ENCODE results near the gene MBD5.
A peak's percentile ranks its signal among the peaks of the same experiment; 100 is the strongest.

The MBD5 gene

DNA sequence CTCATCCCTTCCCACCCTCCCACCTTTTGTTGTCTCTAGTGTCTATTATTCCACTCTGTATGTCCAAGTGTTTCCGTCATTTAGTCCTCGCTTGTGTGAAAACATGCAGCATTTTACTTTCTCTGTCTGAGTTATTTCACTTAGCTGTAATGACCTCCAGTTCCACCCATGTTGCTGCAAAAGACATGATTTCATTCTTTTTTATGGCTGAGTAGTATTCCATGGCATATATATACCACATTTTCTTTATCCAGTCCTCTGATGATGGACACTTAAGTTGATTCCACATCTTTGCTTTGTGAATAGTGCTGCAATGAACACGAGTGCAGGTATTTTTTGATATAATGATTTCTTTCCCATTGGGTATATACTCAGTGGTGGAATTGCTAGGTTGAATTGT, 296.7 kb downstream of the MBD5 start:
- no peak for DNase-seq

- DNase-seq = no peak
Observed at GRCh38 chr2:148338541-148338940, 317.6 kb downstream of the MBD5 start.

- no peak for DNase-seq
Observed at GRCh38 chr2:148342086-148342485, 321.2 kb downstream of the MBD5 start.

- DNase-seq = no peak
Observed at GRCh38 chr2:148350199-148350598, 329.3 kb downstream of the MBD5 start.

DNA sequence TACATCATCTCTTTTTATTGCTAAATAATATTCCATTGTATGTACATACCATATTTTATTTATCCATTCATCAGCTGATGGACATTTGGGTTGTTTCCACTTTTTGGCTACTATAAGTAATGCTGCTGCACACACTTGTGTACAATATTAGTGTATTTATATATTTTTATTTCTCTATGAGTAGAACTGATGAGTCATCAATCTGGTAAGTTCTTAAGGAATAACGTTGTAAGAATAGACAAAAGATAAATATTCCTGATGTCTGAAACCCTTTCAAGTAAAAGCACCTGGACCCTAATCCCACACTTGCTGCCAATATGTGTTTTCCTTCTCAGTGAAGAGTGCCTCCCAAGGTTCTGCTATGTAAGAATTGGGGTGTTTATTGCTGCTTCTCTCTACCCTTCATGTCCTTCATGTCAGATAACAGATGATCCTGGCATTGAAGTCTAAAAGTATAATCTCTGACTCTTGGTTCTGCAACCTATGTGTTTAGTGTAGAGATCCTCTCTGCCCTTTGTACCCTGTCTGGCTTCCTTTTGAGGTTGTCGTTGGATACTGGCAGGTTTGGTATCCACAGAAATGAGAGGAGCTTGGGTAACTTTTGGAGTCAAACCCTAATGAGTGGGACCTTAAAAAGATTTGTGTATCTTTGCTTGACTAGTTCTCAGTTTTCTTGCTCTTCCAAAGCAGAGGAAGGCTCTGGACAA, 330.7 kb downstream of the MBD5 start:
- no peak for DNase-seq

DNA sequence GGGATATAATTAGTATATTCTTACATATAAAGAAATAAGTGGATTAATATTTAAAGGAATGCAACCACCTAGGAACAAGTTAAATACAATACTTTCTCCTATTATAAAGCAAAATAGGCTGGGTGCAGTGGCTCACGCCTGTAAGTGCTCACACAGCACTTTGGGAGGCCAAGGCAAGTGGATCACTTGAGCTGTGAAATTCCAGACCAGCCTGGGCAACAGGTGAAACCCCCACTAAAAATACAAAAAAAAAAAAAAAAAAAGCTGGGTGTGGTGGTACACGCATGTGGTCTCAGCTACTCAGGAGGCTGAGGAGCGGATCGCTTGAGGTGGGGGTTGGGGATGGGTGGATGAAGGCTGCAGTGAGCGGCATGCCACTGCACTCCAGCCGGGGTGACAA, 337.5 kb downstream of the MBD5 start:
- DNase-seq = no peak

DNA sequence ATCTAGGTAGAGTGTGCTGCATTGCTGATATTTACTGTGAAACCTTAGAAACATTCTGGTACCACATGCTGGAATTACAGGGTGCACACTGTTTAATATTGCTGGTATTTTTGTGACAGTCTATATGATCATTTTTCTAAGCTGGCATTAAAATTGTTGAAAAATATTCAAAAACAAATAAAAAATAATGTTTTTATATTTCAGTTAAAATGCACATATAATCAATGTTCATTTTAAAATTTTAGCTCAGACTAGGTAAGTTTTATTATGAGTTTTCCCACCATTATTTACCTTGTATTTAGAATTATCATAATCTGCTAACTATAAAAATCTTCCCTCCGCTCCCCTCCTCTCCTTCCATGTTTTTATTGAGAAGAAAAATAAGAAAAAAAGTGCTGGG, 339.8 kb downstream of the MBD5 start:
- DNase-seq = no peak

GRCh38 chr2:148362144-148362796, 341.4 kb downstream of the MBD5 start:
- no peak for DNase-seq

GRCh38 chr2:148375214-148375613, 354.3 kb downstream of the MBD5 start:
- DNase-seq = no peak

DNA sequence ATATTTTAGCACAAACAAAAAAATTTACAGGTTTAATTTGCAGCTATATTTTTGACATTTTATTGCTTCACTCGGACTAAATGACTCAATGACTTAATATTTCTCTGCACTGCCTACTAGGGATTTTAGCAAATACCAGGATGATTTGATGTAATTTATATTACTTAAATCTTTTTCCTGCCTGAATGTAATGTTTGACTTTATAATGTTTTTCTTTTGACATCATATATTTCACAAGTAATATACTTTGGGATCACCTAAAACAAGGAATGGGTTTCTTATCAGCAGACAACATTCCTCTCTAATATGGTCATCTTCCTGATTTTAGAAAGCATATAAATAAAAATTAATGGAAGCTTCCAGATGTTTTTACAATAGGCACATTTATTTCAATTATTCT, 370.4 kb downstream of the MBD5 start:
- no peak for DNase-seq

DNA sequence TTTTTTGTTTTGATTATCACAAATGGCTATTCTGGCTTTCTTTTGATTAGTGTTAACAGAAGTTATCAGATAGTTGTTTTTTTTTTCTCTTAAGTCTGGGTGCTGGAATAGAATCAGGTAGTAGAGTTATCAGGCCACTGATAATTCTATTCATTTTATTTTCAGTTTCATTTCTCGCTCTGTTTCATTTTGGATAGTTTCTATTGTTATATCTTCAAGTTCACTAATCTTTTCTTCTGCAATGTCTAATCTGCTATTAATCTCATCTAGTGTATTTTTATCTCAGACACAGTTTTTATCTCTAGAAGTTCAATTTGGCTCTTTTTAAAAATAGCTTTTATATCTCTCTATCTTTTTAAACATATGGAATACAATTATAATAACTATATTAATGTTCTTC, 381.9 kb downstream of the MBD5 start:
- DNase-seq = no peak

GRCh38 chr2:148410899-148411298, 390.0 kb downstream of the MBD5 start:
- no peak for DNase-seq

- no peak for DNase-seq
Observed at GRCh38 chr2:148416248-148416647, 395.4 kb downstream of the MBD5 start.

- no peak for DNase-seq
Observed at GRCh38 chr2:148430101-148430500, 409.2 kb downstream of the MBD5 start.

GRCh38 chr2:148447877-148448276, 427.0 kb downstream of the MBD5 start:
- DNase-seq = no peak

DNA sequence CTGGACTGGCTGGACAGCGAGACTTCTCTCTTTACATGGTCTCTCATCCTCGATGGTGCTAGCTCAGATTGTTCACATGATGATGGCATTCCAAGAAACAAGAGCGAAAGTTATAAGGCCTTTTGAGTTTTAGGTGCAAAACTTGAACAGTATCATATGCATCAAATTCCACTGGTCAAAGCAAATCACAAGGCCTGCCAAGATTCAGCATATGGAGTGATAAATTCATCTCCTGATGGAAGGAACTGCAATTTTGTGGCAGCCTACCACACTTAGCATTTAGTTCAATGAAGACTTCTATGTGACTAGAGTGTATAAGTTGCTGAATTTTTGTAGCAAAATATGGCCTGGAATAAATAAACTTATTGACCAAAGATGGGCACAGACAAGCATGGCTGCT, 429.6 kb downstream of the MBD5 start:
- DNase-seq = no peak

DNA sequence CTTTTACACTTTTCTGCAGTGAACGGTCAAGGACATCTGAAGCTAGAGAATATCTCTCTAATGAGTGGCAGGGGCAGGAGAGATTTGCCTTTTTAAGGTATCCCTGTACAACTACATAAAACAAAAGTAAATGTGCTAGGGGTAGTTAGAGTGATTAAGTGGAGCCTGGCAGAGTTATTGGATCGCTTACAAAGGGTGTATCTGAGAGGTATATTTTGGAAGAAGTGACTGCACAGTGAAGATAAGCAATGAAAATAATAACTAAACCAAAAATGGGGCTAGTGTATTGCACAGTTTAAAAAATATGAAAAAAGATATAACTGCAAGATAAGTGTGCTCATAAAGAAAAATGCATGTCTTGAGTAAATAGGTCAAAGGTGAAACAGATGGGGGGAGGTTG, 430.2 kb downstream of the MBD5 start:
- no peak for DNase-seq

- no peak for DNase-seq
Observed at GRCh38 chr2:148455791-148456190, 434.9 kb downstream of the MBD5 start.

GRCh38 chr2:148458171-148458570, 437.3 kb downstream of the MBD5 start:
- DNase-seq = no peak

GRCh38 chr2:148459377-148459778, 438.5 kb downstream of the MBD5 start:
- DNase-seq = peak in 1 of 5 experiments; percentile 46

- DNase-seq = no peak
Observed at GRCh38 chr2:148461876-148462275, 441.0 kb downstream of the MBD5 start.

DNA sequence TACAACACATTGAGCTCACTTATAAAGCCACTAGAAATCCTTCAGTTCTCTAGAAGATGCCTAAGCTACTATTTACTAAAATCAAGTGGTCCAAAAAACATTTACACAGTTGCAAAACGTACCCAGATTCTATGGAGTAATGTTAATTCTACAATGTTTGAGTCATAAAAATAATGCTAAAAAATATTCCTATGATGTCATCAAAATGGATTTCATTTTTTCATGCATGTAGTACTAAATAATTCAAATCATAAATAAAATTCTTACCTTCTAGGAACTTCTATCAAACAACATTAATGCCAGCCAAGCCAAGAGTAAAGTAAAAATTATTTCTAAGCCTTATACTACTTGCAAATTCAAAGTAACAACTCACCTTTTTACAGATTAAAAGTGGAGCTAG, 454.7 kb downstream of the MBD5 start:
- DNase-seq = no peak

DNA sequence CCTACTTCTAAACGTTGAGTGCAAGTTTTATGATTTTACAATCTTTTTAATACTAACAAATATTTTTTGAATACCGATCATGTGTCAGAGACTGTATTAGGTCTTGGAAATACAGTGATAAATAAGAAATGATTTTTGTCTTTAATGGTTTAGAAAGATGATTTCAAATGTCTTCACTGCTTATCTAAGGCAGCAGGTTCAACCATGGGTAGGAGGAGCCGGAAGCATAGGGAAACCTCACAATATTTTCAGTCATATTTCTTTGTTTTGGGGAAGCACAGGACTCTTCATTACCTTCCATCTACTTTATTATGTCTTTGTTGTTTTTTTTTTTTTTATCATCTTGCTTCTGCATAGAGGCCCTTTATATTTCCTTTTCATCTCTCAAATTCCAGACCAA, 458.5 kb downstream of the MBD5 start:
- no peak for DNase-seq

GRCh38 chr2:148483665-148484064, 462.8 kb downstream of the MBD5 start:
- DNase-seq = no peak

DNA sequence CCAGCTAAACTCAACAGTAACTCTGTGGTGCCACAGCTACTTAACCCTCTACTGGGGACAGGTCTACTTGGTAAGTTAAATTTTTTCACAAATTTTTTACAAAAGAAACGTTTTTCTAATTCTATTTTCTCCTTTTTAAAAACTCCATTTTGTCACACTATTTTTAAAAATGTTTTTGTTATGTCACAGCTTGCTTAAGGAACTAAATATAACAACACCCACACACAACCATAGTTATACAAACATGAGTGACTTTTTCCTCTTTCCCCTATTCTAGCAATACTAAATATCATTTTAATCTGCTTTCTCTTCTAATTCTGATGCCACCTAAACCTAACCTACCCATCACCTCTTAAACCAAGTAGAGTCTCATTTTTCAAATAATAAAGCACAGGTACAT, 463.2 kb downstream of the MBD5 start:
- DNase-seq = no peak
